ENCODE measurements around the gene USP48.

DNA sequence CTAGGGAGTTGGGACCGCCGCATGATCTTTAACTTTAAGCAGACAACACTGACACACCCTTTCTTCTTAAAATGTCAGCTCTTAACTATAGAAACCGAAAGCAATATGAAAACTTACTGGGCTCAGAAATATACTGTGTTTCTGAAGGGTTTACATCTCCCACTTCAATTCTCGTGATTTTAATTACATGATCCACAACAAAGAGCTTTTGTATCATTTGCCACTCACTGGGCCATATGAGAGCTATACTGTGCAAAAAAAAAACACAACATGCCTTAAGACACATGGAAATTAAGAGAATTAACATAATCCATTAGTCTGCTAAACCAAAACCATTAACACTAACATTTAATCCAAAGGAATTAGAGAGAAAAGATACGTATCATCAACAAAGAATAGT lies 78.8 kb downstream of the USP48 start:
- TF ChIP-seq ZSCAN29 (CRISPR knock-in tag; conservative IDR thresholded peaks at IDR 0.05), result no peak
- no peak for TF ChIP-seq ATF7 (IDR thresholded peaks at IDR 0.05)
- no peak for TF ChIP-seq ATF7 (CRISPR knock-in tag; IDR thresholded peaks at IDR 0.05)
- TF ChIP-seq, protein P1, sequence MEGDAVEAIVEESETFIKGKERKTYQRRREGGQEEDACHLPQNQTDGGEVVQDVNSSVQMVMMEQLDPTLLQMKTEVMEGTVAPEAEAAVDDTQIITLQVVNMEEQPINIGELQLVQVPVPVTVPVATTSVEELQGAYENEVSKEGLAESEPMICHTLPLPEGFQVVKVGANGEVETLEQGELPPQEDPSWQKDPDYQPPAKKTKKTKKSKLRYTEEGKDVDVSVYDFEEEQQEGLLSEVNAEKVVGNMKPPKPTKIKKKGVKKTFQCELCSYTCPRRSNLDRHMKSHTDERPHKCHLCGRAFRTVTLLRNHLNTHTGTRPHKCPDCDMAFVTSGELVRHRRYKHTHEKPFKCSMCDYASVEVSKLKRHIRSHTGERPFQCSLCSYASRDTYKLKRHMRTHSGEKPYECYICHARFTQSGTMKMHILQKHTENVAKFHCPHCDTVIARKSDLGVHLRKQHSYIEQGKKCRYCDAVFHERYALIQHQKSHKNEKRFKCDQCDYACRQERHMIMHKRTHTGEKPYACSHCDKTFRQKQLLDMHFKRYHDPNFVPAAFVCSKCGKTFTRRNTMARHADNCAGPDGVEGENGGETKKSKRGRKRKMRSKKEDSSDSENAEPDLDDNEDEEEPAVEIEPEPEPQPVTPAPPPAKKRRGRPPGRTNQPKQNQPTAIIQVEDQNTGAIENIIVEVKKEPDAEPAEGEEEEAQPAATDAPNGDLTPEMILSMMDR (CRISPR knock-in tag; IDR thresholded peaks at IDR 0.05), result no peak
- TF ChIP-seq EZH2 (conservative IDR thresholded peaks at IDR 0.05; ENCODE audit: low read depth, low read length), result no peak
- no peak for TF ChIP-seq TMF1 (CRISPR knock-in tag; IDR thresholded peaks at IDR 0.05; ENCODE audit: low read depth)
- no peak for TF ChIP-seq TCF7L2 (IDR thresholded peaks at IDR 0.05; ENCODE audit: low read depth, low read length)
- no peak for TF ChIP-seq SMAD1 (CRISPR knock-in tag; IDR thresholded peaks at IDR 0.05; ENCODE audit: borderline replicate concordance, low read depth)
- TF ChIP-seq SOX6 (IDR thresholded peaks at IDR 0.05), result no peak
- TF ChIP-seq SOX6 (CRISPR knock-in tag; IDR thresholded peaks at IDR 0.05), result no peak
- TF ChIP-seq, protein P2, sequence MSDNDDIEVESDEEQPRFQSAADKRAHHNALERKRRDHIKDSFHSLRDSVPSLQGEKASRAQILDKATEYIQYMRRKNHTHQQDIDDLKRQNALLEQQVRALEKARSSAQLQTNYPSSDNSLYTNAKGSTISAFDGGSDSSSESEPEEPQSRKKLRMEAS (IDR thresholded peaks at IDR 0.05), result no peak
- no peak for TF ChIP-seq ZNF839 (CRISPR knock-in tag; IDR thresholded peaks at IDR 0.05; ENCODE audit: borderline replicate concordance)
- TF ChIP-seq JDP2 (CRISPR knock-in tag; IDR thresholded peaks at IDR 0.05; ENCODE audit: borderline replicate concordance), result no peak
- TF ChIP-seq JUNB (CRISPR knock-in tag; IDR thresholded peaks at IDR 0.05; ENCODE audit: borderline replicate concordance), result no peak
- TF ChIP-seq, protein P3, sequence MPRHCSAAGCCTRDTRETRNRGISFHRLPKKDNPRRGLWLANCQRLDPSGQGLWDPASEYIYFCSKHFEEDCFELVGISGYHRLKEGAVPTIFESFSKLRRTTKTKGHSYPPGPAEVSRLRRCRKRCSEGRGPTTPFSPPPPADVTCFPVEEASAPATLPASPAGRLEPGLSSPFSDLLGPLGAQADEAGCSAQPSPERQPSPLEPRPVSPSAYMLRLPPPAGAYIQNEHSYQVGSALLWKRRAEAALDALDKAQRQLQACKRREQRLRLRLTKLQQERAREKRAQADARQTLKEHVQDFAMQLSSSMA (CRISPR knock-in tag; IDR thresholded peaks at IDR 0.05), result no peak
